GM04504 (cell line): ENCODE results near the gene ITGA11.
A peak's percentile ranks its signal among the peaks of the same experiment; 100 is the strongest.
"Not testable (repeated sequence)": the region's sequence is repeated elsewhere in the genome, so short reads cannot be mapped to it uniquely, and the experiment has no call there.

Experiments used
- DNase-seq: peaks from one replicate; pipeline ENCODE4 v3.0.0-alpha.2; 2012; ENCODE audit warnings: low read depth

ITGA11 gene

GRCh38 chr15:68423359-68424296 lies 8.3 kb downstream of the ITGA11 start:
- DNase-seq = no peak

DNA sequence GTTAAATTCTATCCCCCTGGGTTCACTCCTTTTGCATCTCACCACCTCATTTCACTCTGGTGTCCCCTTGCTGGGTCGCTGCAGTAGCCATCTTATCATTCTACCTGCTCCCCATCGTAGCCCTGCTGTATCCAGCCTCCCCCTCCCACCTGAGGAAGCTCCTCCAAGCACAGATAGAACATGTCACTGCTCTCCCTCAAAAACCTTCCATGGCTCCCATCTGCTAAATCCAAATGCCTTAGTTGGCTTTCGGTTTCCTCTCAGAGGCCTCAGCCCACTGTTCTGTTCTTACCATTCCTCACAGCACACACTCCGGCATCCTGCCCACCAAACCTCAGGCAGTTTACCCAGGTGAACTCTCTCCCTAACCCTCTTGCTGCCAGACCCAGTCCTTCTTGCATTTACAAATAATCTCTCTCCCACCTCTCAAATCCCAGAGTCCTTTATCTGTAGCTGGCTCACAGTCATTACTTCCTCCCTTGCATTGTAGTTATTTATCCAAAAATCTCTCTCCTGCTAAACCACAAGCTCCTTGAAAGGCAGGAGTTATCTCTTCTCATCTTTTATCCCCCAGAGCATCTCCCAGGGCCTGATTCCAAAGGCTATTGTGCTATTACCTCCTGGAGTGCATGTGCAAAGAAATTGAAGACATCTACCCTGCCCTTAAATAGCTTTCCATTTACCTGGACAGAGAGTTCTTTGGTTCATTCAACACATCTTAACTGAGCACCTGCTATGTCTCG lies 9.4 kb downstream of the ITGA11 start:
- DNase-seq = not testable (repeated sequence)

GRCh38 chr15:68421798-68422402 lies 10.1 kb downstream of the ITGA11 start:
- no peak for DNase-seq

DNA sequence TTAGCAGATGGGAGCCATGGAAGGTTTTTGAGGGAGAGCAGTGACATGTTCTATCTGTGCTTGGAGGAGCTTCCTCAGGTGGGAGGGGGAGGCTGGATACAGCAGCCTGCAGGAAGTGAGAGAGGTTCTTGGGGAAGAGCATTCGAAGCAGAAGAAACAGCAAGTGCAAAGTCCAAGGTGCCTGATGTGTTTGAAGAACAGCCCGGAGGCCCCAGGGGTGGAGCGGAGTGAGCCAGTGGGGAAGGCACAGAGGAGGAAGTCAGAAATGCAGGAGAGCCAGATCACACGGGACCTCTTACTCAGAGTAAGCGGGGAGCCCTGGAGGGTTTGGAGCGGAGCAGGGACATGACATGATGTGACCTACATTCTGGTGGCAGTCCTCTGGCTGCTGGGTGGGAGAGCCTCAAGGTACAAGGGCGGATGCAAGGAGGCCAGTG lies 10.8 kb downstream of the ITGA11 start:
- no peak for DNase-seq

DNA sequence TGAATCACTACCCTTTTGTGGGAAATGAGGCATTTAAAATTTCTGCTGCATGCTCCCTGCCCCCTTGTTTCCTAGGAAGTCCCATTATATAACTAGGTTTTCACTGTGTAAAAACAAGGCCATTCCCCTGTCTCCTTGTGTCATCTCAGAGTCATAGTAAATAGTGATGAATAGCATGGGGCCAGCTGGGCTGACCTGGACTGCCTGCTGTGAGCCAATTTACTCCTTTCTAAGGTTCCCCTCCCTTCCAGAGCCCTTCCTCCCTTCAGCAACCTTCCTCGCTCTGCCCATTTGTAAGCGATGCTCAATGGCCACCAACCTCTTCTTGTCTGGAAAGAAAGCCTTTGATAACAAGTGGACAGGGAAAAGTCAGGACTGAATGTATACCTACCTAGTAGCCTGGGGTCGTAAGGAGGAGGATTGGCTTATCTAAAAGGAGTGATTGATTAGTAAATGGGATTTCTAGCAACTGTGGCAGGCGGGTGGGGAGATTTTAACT lies 11.7 kb downstream of the ITGA11 start:
- no peak for DNase-seq

DNA sequence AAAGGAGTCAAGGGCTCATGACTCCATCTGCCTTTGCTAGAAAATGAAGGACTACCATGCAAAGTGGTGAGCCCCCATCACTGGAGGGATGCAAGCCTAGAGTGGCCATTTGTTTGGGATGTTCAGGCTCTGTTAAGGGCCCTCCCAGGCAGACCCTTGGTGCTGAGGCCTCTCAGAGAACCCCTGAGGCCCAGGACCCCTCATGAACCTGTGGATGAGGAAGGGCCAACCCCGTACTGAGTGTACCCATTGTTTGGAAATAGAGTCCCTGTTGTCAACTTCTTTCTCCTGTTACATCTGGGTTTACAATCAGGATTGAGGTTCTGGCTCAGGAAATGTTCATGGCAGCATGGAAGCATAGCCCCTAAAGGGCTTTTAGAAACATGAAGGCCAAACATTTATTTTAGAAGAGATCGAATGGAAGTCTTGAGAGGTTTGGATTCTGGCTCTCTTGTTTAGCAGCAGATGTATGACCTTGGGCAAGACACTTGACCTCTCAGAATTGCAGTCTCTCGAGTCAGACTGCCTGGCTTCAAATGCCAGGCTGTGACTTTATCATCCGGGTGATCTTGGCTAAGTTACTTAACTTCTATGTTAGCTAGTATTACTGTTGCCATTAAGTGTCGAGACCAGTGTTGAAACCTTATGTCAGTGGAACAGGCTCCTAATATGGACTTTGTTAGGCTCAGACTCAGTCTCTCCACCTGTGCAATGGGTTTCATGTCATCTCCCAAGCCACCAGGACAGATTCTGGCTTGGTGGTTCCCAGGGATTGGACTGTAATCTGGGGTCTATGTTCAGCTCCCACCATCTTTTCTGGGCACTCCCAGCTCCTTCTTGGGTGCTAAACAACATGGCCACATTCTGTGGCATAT lies 12.4 kb downstream of the ITGA11 start:
- no peak for DNase-seq

GRCh38 chr15:68418611-68419161 lies 13.3 kb downstream of the ITGA11 start:
- DNase-seq = peak; percentile 55

GRCh38 chr15:68417897-68418296 lies 14.1 kb downstream of the ITGA11 start:
- DNase-seq = no peak

GRCh38 chr15:68417051-68417450 lies 14.9 kb downstream of the ITGA11 start:
- DNase-seq = no peak

DNA sequence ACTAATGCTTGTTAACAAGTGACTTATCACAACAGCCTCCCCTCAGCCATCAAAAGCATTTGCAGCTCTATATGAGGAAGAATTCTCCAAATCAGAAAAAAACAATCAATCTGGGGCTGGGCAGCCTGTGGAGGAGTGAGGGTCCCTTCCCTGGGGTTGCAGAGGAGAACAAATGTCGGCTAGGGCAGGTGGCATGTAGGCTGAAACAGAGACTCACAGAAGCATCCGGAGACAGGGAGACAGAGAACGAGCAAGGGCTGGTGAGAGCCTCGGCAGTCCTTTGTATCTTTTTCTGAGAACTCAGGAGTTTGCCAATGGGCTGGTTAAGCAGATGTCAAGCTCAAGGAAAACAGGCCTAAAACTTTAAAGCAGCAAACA lies 15.8 kb downstream of the ITGA11 start:
- no peak for DNase-seq

GRCh38 chr15:68415501-68416157 lies 16.3 kb downstream of the ITGA11 start:
- no peak for DNase-seq

GRCh38 chr15:68415061-68415460 lies 16.9 kb downstream of the ITGA11 start:
- no peak for DNase-seq

GRCh38 chr15:68414591-68414990 lies 17.4 kb downstream of the ITGA11 start:
- DNase-seq = no peak

GRCh38 chr15:68414206-68414555 lies 17.8 kb downstream of the ITGA11 start:
- no peak for DNase-seq

DNA sequence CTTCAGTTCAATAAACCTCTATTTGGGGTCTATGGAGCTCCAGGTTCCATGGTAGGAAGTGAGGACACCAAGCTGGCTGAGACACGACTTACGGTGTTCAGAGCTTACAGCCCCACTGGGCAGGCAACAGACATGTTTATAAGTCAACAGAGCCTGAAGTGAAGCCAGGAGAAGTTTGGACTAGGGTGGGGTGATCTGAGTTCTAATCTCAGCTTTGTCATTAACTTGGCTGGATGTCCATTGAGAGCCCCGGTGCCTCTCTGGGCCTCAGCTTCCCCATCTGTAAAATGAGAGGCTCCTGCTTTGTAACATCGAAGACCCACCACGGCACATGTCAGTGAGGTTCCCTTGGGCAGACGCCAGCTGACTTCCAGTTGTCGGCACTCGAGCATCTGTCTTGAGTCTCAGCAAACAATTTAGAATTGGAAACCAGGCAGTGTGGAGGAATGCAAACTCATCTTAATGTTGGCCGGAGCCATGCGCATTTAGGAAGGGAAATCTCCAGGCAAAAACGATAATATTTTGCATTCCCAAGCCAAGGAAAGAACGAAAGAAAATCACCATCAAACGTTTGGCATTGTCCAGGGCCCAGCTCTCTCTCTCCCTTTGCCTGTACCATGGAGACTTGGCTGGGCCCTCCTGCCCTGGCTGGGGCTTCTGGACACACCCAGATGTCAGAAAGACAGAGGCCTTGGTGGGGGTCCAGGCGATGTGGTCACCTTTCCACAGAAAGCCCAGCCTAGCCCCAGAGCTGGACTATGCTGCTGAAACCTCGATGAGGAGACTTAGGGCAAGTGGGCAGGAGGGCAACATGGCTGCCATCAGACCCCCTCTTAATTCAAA lies 18.4 kb downstream of the ITGA11 start:
- no peak for DNase-seq

DNA sequence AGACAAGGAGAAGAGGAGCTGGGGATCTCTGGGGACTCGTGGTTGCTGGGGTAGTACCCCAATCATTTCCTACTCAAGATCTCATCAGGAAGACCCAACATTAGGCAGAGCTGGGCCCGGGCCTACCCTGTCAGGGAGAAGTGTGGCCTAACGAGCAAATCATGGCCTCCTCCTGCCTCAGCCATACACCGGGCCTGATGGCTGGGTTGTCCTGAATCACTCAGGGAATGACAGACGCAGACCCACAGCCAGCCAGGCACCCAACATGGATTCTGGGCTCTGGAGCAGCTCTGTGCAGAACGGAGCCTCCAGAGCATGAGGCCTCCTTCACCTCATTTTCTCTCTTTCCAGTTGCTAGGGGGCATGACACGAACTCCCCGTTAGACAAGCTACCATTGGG lies 19.7 kb downstream of the ITGA11 start:
- DNase-seq = no peak

DNA sequence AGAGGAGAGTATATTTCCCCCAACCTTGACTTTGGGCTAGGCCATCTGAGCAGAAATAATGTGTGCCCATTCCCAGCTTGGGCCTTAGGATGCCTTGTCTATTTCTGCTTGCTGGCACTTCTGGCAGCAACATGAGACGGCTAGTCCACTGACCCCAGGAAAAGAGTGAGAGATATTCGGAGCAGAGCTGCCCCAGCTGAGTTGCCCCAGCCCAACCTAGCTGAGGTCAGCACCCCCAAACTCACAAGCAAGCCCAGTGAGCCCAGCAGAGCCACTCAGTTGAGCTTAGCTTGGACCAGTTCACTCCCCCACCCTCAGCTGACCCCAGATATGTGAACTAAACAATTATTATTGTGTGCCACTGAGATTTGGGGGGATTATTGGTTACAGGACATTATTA lies 20.2 kb downstream of the ITGA11 start:
- DNase-seq = no peak

GRCh38 chr15:68411343-68411675 lies 20.7 kb downstream of the ITGA11 start:
- DNase-seq = no peak

- no peak for DNase-seq
Measured at GRCh38 chr15:68410466-68411342, 21.3 kb downstream of the ITGA11 start.
